K562 (cell line): ENCODE data around the gene CALML4. TPM values are rescaled to one million over a fixed set of nuclear protein-coding genes. Genes with fewer than 3 reads are reported as not detected.

Experiments used
- CCAR2 ChIP-seq: fragments of 200-400 bp; formaldehyde crosslinking; IDR thresholded peaks from 2 replicates; pipeline ENCODE4 v1.6.1; 2017; ENCODE audit warnings: mild to moderate bottlenecking, low read depth, low read length
- ELF2 ChIP-seq: fragments of 250-450 bp; sonication (Bioruptor Pico); IDR thresholded peaks from 2 replicates; pipeline ENCODE4 v1.5.0; 2021; ENCODE audit warnings: mild to moderate bottlenecking
- MYNN ChIP-seq, 2 experiments: sonication (generic); formaldehyde crosslinking in 1 of 2; IDR thresholded peaks; 2 replicates each; pipeline versions ENCODE4 v1.5.0 to v1.6.1; 2016 to 2020; ENCODE audit warnings: antibody characterized with exemption in 1 of 2, missing genetic modification reagents in 1 of 2
- POLR3G ChIP-seq: IDR thresholded peaks from 2 replicates; pipeline ENCODE4 v1.6.1; 2011; ENCODE audit not compliant: insufficient read length, insufficient replicate concordance; ENCODE audit errors: extremely low read depth
- RBM39 ChIP-seq: fragments of 200-400 bp; formaldehyde crosslinking; optimal IDR thresholded peaks from 2 replicates; pipeline ENCODE3; 2018; ENCODE audit warnings: low read depth, low read length
- SAFB2 ChIP-seq: fragments of 200-400 bp; formaldehyde crosslinking; IDR thresholded peaks from 2 replicates; pipeline ENCODE4 v1.6.1; 2018; ENCODE audit warnings: borderline replicate concordance, low read length, low read depth, moderate library complexity; ENCODE audit not compliant: severe bottlenecking
- TSC22D4 ChIP-seq: fragments of 450-650 bp; IDR thresholded peaks from 2 replicates; pipeline ENCODE4 v1.6.1; 2016; ENCODE audit warnings: missing genetic modification characterization, missing biosample characterization, control low read depth
- ZNF224 ChIP-seq: sonication (generic); formaldehyde crosslinking; IDR thresholded peaks from 2 replicates; pipeline ENCODE4 v1.8.0; 2022; ENCODE audit warnings: mild to moderate bottlenecking, missing genetic modification reagents
- polyA plus RNA-seq, 8 experiments: library from polyadenylated mRNA; depleted of rRNA in 4 of 8; stranded (reverse) in 5 of 8; unstranded in 3 of 8; fragments of >200 nt; fragmentation: Nextera tagmentation in 2 of 8; fragmentation: Illumina TruSeq in 1 of 8; extraction: Ambion mirVana in 2 of 8; extraction: Trizol in 1 of 8; gene quantifications; 2 replicates each; pipeline versions ENCODE4 v1.2.1 to v1.2.3, GENCODE V29; 2011 to 2014; ENCODE audit warnings: inconsistent platforms in 1 of 8, missing spikeins in 1 of 8
- total RNA-seq, 7 experiments: library from RNA; depleted of rRNA in 6 of 7; stranded (reverse); fragments of >200 nt in 6 of 7; fragmentation: Illumina TruSeq in 2 of 7; extraction: Trizol in 2 of 7; gene quantifications; 2 replicates each; pipeline versions ENCODE4 v1.2.1 to v1.2.3, GENCODE V29; 2011 to 2021; ENCODE audit warnings: low replicate concordance in 1 of 7
- TF ChIP-seq, protein P1 (sequence below): fragments of 150-350 bp; conservative IDR thresholded peaks from 2 replicates; pipeline ENCODE4 v1.6.1; 2014; ENCODE audit warnings: low read length
- TF ChIP-seq, protein P2 (sequence below): fragments of 450-650 bp; formaldehyde crosslinking; conservative IDR thresholded peaks from 2 replicates; pipeline ENCODE4 v1.4.0; 2022; ENCODE audit warnings: mild to moderate bottlenecking, missing genetic modification characterization

Gene CALML4
- total and polyA plus RNA-seq, 9 of the 15 experiments (the other 6 are each of a cell fraction or from before 2014, with no cell fraction given), result 2.8 to 30.6 (median 15.5) TPM

DNA sequence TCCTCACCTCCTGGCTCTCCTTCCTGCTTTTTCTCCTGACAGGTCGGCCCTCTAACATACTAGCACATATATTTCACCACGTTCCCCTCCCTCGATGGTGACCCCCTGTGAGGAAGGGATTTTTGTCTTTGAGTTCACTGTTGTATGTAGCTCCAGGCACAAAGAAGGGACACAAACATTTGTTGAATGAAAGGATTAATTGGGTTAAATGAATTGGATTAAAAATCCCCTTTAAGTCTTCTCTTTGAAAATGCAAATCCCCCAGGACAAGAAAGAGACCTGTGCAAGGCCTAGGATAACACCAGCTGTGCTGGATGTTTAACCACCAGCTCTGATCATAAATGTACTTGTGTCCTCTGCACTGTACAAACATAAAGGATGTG lies 3.3 kb downstream of the CALML4 start (continued):
- TF ChIP-seq, protein P1, sequence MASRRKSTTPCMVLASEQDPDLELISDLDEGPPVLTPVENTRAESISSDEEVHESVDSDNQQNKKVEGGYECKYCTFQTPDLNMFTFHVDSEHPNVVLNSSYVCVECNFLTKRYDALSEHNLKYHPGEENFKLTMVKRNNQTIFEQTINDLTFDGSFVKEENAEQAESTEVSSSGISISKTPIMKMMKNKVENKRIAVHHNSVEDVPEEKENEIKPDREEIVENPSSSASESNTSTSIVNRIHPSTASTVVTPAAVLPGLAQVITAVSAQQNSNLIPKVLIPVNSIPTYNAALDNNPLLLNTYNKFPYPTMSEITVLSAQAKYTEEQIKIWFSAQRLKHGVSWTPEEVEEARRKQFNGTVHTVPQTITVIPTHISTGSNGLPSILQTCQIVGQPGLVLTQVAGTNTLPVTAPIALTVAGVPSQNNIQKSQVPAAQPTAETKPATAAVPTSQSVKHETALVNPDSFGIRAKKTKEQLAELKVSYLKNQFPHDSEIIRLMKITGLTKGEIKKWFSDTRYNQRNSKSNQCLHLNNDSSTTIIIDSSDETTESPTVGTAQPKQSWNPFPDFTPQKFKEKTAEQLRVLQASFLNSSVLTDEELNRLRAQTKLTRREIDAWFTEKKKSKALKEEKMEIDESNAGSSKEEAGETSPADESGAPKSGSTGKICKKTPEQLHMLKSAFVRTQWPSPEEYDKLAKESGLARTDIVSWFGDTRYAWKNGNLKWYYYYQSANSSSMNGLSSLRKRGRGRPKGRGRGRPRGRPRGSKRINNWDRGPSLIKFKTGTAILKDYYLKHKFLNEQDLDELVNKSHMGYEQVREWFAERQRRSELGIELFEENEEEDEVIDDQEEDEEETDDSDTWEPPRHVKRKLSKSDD, result no peak
- no peak for TF ChIP-seq ELF2 (CRISPR knock-in tag)
- no peak for TF ChIP-seq ZNF224 (CRISPR knock-in tag)
- TF ChIP-seq POLR3G, result no peak
- no peak for TF ChIP-seq TSC22D4 (tag)
- no peak for TF ChIP-seq RBM39
- no peak for TF ChIP-seq MYNN (IDR thresholded peaks at IDR 0.05)
- TF ChIP-seq MYNN (CRISPR knock-in tag; IDR thresholded peaks at IDR 0.05), result no peak
- TF ChIP-seq, protein P2, sequence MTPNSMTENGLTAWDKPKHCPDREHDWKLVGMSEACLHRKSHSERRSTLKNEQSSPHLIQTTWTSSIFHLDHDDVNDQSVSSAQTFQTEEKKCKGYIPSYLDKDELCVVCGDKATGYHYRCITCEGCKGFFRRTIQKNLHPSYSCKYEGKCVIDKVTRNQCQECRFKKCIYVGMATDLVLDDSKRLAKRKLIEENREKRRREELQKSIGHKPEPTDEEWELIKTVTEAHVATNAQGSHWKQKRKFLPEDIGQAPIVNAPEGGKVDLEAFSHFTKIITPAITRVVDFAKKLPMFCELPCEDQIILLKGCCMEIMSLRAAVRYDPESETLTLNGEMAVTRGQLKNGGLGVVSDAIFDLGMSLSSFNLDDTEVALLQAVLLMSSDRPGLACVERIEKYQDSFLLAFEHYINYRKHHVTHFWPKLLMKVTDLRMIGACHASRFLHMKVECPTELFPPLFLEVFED (CRISPR knock-in tag), result no peak
- TF ChIP-seq SAFB2, result no peak
- no peak for TF ChIP-seq CCAR2
